Gastrocnemius medialis (tissue), 4 donors: ENCODE measurements around the gene ZNF655.

Experiments
- CTCF ChIP-seq, 5 experiments: fragments of 450-650 bp in 3 of 5; fragments of 200-600 bp in 2 of 5; sonication (generic) in 2 of 5; IDR thresholded peaks in 4 of 5; conservative IDR thresholded peaks in 1 of 5; 1 replicate in 4 of 5; 2 replicates in 1 of 5; pipeline ENCODE4 v1.5.1; 2016 to 2019; ENCODE audit warnings: antibody characterized with exemption in 5 of 5, mild to moderate bottlenecking in 3 of 5, moderate library complexity in 3 of 5
- POLR2A ChIP-seq, 2 donors: fragments of 450-650 bp; IDR thresholded peaks; one replicate each; pipeline ENCODE4 v1.6.1; 2017; ENCODE audit warnings: antibody characterized with exemption in 2 of 2, mild to moderate bottlenecking in 2 of 2, moderate library complexity in 2 of 2

- TF ChIP-seq CTCF (IDR thresholded peaks at IDR 0.05 in 4 of 5, conservative IDR thresholded peaks at IDR 0.05 in 1 of 5) (no peak), POLR2A (IDR thresholded peaks at IDR 0.05) (no peak)
Observed at GRCh38 chr7:99541212-99541611, 17.2 kb upstream of the ZNF655 start.
